Mesodermal cell (in vitro differentiated cells): ENCODE results near the gene SVIL.
"Not testable (repeated sequence)": the region's sequence is repeated elsewhere in the genome, so short reads cannot be mapped to it uniquely, and the experiment has no call there.

ENCODE experiments used
- H3K27ac ChIP-seq: 2 replicates; pipeline ENCODE4 v1.7.0; 2013; ENCODE audit warnings: mild to moderate bottlenecking, low read depth, low read length, moderate library complexity; ENCODE audit not compliant: severe bottlenecking
- H3K36me3 ChIP-seq: 2 replicates; pipeline ENCODE4 v1.7.1; 2013; ENCODE audit warnings: mild to moderate bottlenecking, low read length, moderate library complexity; ENCODE audit not compliant: control insufficient read depth, insufficient read depth
- H3K4me1 ChIP-seq: one replicate; pipeline ENCODE4 v1.7.1; 2013; ENCODE audit warnings: mild to moderate bottlenecking, low read length; ENCODE audit not compliant: insufficient read depth, control insufficient read depth, poor library complexity, severe bottlenecking
- H3K4me3 ChIP-seq: 2 replicates; pipeline ENCODE4 v1.7.0; 2013; ENCODE audit warnings: low read length, control low read depth, mild to moderate bottlenecking; ENCODE audit not compliant: insufficient read depth, poor library complexity, severe bottlenecking; ENCODE audit errors: extremely low read depth
- H3K9me3 ChIP-seq: 2 replicates; pipeline ENCODE4 v1.7.1; 2013; ENCODE audit warnings: mild to moderate bottlenecking, low read length, moderate library complexity; ENCODE audit not compliant: control insufficient read depth
- WGBS, 2 experiments: methylation state at CpG; one replicate each; pipeline ENCODE4 v1.1.5; 2013; ENCODE audit warnings: missing lambda C conversion rate in 2 of 2; ENCODE audit not compliant: insufficient coverage in 2 of 2; 5-methylcytosine and 5-hydroxymethylcytosine counted together

SVIL gene

DNA sequence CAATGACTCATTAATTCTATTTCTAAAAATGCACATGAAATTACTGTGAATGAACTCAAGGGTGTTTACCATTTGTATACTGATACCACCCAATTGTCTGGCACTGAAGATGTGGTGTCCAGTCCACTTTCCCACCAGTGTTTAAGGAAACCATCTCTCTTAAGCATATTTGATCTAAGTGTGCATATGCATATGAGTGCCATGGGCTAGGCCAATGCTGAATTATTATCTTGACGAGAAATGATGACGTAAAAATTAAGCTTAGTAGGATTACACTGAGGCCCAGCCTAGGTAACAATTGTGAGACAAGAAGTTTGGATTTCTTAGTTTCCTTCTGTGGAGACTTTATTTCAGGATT, 59.7 kb downstream of the SVIL start:
- 95 to 100% methylated on average over 2 of the region's 2 CpGs for WGBS, 2 experiments
- Histone ChIP-seq H3K9me3 (no peaks in the 10 kb centered on the region), H3K4me3 (no peak overlapping the region)

DNA sequence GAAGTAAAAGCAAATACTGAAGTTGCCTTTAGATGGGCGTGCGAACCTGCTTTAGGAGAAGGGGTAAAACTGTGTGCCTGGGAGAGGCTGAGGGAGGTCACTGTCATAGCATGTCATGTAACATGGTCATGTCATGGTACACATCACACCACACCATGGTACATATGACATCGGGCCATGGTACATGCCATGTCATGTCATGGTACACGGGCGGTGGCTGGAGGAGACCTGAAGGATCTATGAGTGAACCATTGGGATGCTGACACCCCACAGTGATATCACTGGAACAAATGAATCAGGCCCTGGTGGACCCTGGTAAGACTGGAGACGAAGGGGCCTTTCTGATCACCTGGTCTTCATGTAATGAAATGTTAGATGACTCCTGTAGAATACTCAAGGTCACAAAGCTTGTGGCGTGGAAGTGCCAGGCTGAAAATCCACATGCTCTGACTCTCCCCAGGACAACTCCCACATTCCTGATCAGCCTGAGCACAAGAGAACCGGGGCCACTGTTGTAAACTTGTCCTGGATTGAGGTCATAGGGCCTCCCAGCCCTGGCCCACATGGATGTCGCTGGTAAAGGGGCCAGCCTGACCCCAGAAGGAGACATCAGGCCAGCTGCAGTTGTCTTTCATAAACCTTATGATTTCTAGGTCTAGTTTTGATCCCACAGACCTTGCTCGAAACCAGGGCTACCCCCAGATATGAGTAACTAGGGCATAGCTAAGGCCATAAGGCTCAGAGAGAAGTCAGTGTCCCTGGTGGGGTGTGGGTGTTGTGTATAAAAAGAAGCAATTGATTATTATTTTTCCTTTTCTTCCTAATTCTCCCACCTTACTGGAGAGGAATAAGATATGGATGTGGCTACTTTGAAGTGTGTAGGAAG, 60.3 kb downstream of the SVIL start:
- Histone ChIP-seq H3K36me3 (peaks cover 31% of the 10 kb centered on the region), H3K4me1 (peaks cover 15% of the 10 kb centered on the region)
- WGBS, 2 experiments = 93 to 94% methylated on average over 4 to 5 of the region's 10 CpGs
- not testable (repeated sequence) for H3K9me3 ChIP-seq, H3K4me3 ChIP-seq, H3K27ac ChIP-seq

More for the DNA sequence above, 59.7 kb downstream of the SVIL start:
- Histone ChIP-seq H3K4me1 (peaks cover 9% of the 10 kb centered on the region), H3K27ac (no peak overlapping the region), H3K36me3 (peaks cover 37% of the 10 kb centered on the region)

DNA sequence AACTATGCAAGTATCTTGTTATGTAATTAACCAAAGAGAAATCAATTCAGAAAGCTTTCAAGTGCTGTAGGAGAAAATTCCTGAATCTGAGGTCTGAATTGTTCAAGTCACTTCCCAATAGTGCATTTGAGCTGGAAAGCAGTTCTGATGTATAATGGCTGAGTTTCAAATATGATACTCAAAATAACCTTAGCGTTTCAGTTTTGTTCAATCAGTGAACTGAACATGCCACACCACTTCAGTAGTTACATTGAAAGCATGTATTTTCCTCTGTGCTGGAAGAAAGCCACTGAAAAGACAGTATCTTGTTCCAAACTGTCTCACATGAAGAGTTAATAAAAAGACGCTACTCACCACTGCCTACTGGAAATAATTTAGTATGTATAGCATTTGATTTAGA, 64.5 kb downstream of the SVIL start:
- H3K27ac ChIP-seq, H3K9me3 ChIP-seq, H3K4me3 ChIP-seq: not testable (repeated sequence)
- WGBS, 2 experiments = no CpG with 5 or more reads among the region's 2 CpGs
- peaks cover 17% of the 10 kb centered on the region for H3K36me3 ChIP-seq
- peaks cover 16% of the 10 kb centered on the region for H3K4me1 ChIP-seq

DNA sequence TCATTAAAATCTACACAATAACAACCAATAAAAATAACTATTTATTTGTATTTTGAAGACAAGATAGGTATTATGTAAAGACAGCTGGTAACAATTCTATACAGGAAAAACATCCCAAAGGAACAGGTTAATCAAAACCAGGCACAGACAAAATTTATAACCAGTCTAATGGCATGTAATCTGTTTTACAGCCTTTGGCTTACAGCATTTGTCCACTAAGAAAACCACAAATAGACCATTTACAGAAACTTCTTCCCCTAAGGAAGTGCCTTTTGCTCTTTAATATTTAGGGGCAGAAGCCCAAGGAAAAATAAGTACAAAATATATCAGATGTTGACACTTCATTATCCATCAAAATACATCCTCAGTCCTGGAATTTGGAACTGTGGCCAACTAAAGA, 65.0 kb downstream of the SVIL start:
- Histone ChIP-seq H3K9me3 (no peaks in the 10 kb centered on the region), H3K4me3 (no peak overlapping the region), H3K36me3 (peaks cover 14% of the 10 kb centered on the region), H3K4me1 (peaks cover 16% of the 10 kb centered on the region), H3K27ac (peak overlapping the region; percentile 39)

DNA sequence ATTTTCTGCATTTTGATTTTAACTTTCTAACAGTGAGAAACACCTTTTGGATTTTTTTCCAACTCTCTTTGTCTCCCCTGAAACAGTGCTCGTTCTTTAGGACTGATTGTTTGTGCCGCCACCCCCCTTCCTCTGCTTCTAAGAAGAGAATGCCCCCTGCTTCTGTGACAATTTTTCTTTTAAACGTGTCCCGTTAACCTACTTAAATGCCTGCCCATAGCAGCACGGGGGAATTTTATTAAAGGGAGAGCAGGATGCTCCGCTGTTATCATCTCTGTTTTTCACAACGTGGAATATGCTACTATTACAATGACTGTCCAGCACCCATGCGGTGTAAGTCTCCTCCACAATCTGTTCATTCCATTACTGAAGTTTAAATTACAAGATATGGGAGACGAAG, 67.8 kb downstream of the SVIL start:
- Histone ChIP-seq H3K9me3 (no peaks in the 10 kb centered on the region), H3K27ac (no peak overlapping the region)
- 83 to 85% methylated on average over 6 to 7 of the region's 9 CpGs for WGBS, 2 experiments

DNA sequence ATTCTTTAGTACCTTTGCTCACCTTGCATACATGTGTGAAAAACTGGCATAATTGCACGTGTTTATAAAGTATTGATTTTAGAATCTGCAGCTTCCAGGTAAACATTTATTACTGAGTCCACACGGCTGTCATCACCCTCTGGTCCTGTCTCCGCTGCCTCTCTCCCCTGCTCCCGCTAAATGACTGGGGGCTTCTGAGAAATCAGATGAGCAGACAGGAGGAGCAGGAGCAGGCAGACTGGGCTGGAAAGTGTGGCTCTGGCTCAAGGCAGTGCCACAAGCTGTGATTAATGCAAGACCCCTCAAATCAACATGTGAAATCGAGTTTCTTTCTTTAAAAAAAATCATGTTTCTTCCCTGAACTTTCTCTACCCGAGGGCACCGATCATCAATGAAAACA, 68.6 kb downstream of the SVIL start:
- not testable (repeated sequence) for H3K27ac ChIP-seq, H3K9me3 ChIP-seq, H3K4me3 ChIP-seq
- peaks cover 42% of the 10 kb centered on the region for H3K36me3 ChIP-seq
- WGBS, 2 experiments = 75 to 78% methylated on average over 5 to 6 of the region's 7 CpGs
- H3K4me1 ChIP-seq = peaks cover 16% of the 10 kb centered on the region

More for the DNA sequence above, 67.8 kb downstream of the SVIL start:
- H3K4me3 ChIP-seq = no peak overlapping the region
- H3K36me3 ChIP-seq = peaks cover 34% of the 10 kb centered on the region
- peaks cover 16% of the 10 kb centered on the region for H3K4me1 ChIP-seq

DNA sequence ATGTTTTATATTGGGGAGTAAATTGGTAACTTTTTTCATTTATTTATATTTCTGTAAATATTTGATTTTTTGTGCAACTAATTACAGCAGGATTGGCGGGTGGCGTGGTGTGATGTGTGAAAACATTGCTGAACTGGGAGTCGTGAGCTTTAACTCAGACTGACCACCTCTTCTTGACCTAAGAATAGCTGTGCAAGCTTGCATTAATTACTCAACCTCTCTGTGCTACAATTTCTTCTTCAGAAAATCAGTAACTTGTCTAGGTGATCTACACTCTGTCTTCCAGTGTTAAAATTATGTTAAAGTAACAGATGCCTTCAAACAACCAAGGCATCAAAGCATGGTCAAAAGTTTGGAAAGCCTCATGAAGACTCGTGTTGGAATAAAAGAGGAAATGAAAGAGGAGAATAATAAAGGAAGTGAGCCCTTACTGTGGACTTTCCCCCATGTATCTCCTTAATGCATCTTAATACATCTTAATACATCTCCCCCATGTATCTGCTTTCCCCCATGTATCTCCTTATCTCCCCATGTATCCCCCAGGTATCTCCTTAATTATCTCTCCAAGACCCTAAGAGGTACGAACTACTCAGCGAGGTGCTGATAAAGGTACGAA, 71.2 kb downstream of the SVIL start:
- Histone ChIP-seq H3K4me3 (no peak overlapping the region), H3K4me1 (peaks cover 4% of the 10 kb centered on the region), H3K27ac (no peak overlapping the region), H3K9me3 (no peaks in the 10 kb centered on the region), H3K36me3 (peaks cover 48% of the 10 kb centered on the region)
- 93 to 96% methylated on average over 3 to 4 of the region's 7 CpGs for WGBS, 2 experiments

DNA sequence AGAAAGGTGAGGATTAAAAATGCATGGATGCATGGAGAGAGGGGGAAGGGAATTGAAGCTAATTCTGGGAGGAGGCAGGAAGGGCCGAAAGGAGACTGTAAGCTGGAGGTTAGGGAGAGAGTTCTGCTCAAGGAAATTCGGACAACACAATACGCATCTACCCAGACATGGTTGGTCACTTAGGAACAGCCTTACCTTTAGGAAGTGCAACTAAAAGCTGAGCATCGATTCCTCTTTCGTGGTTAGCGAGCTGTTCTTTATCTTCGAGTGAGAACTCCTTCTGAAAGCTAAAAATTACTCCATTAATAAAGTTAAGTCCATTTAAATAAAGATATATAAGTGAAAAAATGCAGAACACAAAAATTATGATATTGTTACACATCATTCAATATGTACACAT, 71.8 kb downstream of the SVIL start:
- H3K36me3 ChIP-seq = peaks cover 48% of the 10 kb centered on the region
- H3K4me1 ChIP-seq, H3K27ac ChIP-seq, H3K4me3 ChIP-seq, H3K9me3 ChIP-seq: not testable (repeated sequence)
- no CpG with 5 or more reads among the region's 7 CpGs for WGBS, 2 experiments

DNA sequence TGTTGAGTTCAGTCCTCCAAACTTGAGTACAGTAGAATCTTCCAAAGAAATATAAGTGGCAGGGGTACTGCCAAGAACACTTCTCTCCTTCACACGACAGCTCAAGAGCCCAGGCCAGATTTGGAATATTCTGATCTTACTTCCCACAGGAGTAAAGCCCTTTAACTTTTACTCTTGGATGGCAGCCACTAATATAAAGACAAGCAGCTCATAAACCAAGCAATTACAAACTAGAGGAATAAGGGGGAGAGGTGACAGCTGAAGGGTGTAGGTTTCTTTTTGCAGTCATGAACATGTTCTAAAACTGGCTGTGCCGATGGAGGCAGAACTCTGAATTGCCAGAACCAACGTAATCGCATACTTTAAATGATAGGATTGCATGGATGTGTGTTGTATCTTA, 74.8 kb downstream of the SVIL start:
- WGBS, 2 experiments = 94 to 100% methylated on average over 1 to 3 of the region's 4 CpGs
- Histone ChIP-seq H3K9me3 (no peaks in the 10 kb centered on the region), H3K36me3 (peaks cover 45% of the 10 kb centered on the region), H3K4me1 (peaks cover 20% of the 10 kb centered on the region), H3K27ac (no peak overlapping the region), H3K4me3 (no peak overlapping the region)

DNA sequence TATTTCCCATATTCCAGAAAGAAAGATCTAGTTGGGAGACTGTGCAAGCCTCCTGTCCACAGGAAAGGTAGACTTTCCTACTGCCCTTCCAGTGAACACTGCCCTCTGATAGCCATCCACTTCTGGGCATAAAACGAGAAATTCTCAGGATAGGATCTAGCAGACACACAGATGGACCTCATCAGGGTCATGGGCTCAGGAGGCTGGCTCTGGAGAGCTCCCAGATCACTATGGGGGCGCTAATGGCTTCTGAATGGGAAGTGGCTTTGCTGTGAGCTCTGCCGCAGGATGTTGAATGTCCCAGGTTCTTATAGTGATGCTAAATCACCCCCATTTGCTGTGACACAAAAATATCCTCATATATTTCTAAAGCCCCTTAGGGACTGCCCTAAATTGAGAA, 77.1 kb downstream of the SVIL start:
- Histone ChIP-seq H3K36me3 (peaks cover 43% of the 10 kb centered on the region), H3K4me1 (peaks cover 27% of the 10 kb centered on the region), H3K9me3 (no peaks in the 10 kb centered on the region), H3K27ac (no peak overlapping the region), H3K4me3 (no peak overlapping the region)
- 90 to 91% methylated on average over 1 to 3 of the region's 3 CpGs for WGBS, 2 experiments
